HCEC 1CT (cell line): ENCODE measurements around the gene RFC2.

Experiments
- DNase-seq: peaks from one replicate; pipeline ENCODE4 v3.0.0-alpha.2; 2017

The RFC2 gene

DNA sequence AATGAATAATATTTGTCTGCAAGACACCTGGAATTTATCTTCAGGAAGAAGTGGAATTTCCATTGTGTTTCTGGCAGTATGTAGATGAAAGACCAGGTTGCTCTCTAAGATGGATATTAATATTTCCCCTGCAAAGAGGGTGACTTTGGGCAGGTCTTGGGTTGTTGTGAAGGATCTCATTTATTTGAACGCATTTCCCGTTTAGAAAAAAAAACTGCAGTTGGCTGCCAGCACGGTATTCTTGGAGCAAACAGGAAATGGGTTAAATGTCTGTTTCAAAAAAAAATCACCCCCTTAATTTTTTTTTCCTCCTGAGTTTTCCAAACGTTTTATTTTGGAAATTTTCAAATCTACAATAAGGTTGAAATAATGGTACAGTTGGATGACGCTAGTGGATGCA lies 68.6 kb downstream of the RFC2 start:
- no peak for DNase-seq

GRCh38 chr7:74185016-74185415 lies 69.2 kb downstream of the RFC2 start:
- no peak for DNase-seq

- no peak for DNase-seq
These were observed 70.3 kb downstream of the RFC2 start for GRCh38 chr7:74183653-74184450.

DNA sequence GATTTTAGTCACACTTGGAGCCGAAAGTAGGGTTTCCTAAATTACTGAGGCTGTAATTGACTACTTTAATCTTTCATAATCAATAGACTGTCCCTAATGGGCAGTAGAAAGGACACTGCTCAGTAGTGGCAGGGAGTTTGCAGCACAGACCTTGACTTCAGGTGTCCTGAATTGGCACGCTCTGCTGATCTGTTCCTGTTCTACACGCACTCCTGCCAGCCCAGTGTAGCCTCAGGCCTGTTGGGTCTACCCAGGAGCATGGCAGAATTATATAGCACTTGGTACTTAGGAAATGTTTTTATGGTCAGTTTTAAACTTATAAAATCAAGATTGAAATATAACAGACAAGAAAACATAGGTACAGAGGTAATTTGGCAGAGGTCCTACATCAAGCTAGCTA lies 71.1 kb downstream of the RFC2 start:
- DNase-seq: no peak

DNA sequence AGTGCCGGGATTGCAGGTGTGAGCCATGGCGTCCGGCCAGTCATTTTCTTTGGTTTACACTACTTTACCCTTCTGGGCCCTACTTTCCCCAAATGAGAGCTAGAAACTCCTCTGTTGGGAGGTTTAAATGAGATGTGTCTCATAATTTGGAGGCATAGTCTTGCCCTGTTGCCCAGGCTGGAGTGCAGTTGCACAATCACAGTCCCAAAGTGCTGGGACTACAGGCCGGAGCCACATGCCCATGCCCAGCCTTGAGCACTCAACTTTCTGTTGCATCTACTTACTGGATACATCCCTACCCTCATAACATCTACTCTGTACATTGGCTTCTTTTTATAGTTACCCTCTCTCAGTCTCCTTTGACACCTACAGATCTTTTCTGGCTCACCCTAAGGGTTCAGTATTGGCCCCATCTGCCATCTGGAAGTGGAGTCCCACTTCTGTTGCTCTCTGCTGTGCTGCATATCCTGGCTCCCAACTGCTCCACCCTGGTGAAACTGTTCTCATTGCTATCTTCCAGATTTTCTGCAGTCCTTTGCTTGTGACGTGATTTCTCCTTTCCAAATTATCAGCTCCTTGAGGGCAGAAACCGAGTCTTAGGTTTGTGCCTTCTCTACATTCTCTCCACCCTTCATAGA lies 71.6 kb downstream of the RFC2 start:
- no peak for DNase-seq

- DNase-seq: no peak
These were observed 72.4 kb downstream of the RFC2 start for GRCh38 chr7:74181821-74182220.
